A549 (cell line): ENCODE measurements around the gene KCNG2.

ENCODE experiments used
- CEBPB ChIP-seq, 2 experiments: fragments of >200 bp in 1 of 2; sonication (Bioruptor Twin) in 1 of 2; formaldehyde crosslinking in 1 of 2; IDR thresholded peaks; 2 replicates each; pipeline ENCODE4 v1.6.1; 2012 to 2016
- JUN ChIP-seq, 2 experiments: fragments of >200 bp; sonication (Bioruptor Twin); formaldehyde crosslinking; IDR thresholded peaks; 2 replicates in 1 of 2; 3 replicates in 1 of 2; pipeline ENCODE4 v1.6.1; 2016 to 2017
- MYC ChIP-seq: IDR thresholded peaks from 2 replicates; pipeline ENCODE4 v1.6.1; 2012; ENCODE audit warnings: mild to moderate bottlenecking, inconsistent platforms, low read length, improper control_type of control experiment, borderline replicate concordance
- POLR2A ChIP-seq: IDR thresholded peaks from 2 replicates; pipeline ENCODE4 v1.6.1; 2012; ENCODE audit warnings: mild to moderate bottlenecking, low read length
- TF ChIP-seq, protein P1 (sequence below): fragments of >200 bp; sonication (Bioruptor Twin); formaldehyde crosslinking; IDR thresholded peaks from 3 replicates; pipeline ENCODE4 v1.5.1; 2016
- TF ChIP-seq, protein P2 (sequence below): IDR thresholded peaks from 2 replicates; pipeline ENCODE4 v1.6.1; 2012
- TF ChIP-seq, protein P3 (sequence below): fragments of 450-650 bp; IDR thresholded peaks from 2 replicates; pipeline ENCODE4 v1.6.1; 2014; ENCODE audit warnings: antibody characterized with exemption

DNA sequence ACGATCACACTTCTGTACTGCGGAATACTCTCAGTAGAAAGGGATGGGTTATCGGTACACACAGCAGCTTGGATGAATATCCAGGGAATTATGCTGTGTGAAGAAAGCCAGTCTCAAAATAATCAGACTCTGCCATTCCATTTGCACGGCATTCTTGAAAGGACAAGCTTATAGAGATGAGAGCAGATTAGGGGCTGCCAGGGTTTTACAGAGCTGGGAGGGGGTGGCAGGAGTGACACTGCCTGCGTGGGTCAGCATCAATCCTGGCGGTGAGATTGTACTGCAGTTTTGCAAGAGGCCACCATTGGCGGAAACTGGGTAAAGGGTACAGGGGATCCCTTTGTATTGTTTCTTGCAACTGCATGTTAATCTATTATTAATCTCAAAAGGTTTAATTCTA, 16.6 kb downstream of the KCNG2 start:
- TF ChIP-seq, protein P1, sequence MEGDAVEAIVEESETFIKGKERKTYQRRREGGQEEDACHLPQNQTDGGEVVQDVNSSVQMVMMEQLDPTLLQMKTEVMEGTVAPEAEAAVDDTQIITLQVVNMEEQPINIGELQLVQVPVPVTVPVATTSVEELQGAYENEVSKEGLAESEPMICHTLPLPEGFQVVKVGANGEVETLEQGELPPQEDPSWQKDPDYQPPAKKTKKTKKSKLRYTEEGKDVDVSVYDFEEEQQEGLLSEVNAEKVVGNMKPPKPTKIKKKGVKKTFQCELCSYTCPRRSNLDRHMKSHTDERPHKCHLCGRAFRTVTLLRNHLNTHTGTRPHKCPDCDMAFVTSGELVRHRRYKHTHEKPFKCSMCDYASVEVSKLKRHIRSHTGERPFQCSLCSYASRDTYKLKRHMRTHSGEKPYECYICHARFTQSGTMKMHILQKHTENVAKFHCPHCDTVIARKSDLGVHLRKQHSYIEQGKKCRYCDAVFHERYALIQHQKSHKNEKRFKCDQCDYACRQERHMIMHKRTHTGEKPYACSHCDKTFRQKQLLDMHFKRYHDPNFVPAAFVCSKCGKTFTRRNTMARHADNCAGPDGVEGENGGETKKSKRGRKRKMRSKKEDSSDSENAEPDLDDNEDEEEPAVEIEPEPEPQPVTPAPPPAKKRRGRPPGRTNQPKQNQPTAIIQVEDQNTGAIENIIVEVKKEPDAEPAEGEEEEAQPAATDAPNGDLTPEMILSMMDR: no peak
- TF ChIP-seq JUN (IDR thresholded peaks at IDR 0.05): no peak
- no peak for TF ChIP-seq CEBPB (IDR thresholded peaks at IDR 0.05)
- TF ChIP-seq POLR2A: no peak
- no peak for TF ChIP-seq MYC
- TF ChIP-seq, protein P2, sequence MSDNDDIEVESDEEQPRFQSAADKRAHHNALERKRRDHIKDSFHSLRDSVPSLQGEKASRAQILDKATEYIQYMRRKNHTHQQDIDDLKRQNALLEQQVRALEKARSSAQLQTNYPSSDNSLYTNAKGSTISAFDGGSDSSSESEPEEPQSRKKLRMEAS: no peak
- TF ChIP-seq, protein P3, sequence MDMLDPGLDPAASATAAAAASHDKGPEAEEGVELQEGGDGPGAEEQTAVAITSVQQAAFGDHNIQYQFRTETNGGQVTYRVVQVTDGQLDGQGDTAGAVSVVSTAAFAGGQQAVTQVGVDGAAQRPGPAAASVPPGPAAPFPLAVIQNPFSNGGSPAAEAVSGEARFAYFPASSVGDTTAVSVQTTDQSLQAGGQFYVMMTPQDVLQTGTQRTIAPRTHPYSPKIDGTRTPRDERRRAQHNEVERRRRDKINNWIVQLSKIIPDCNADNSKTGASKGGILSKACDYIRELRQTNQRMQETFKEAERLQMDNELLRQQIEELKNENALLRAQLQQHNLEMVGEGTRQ: no peak
